ENCODE data around the gene CDX4. TPM values are rescaled to one million over a fixed set of nuclear protein-coding genes. Genes with fewer than 3 reads are reported as not detected.
"Not testable (repeated sequence)": the region's sequence is repeated elsewhere in the genome, so short reads cannot be mapped to it uniquely, and the experiment has no call there.

CDX4 gene, protein sequence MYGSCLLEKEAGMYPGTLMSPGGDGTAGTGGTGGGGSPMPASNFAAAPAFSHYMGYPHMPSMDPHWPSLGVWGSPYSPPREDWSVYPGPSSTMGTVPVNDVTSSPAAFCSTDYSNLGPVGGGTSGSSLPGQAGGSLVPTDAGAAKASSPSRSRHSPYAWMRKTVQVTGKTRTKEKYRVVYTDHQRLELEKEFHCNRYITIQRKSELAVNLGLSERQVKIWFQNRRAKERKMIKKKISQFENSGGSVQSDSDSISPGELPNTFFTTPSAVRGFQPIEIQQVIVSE
- not detected in 2 replicates for total RNA-seq

DNA sequence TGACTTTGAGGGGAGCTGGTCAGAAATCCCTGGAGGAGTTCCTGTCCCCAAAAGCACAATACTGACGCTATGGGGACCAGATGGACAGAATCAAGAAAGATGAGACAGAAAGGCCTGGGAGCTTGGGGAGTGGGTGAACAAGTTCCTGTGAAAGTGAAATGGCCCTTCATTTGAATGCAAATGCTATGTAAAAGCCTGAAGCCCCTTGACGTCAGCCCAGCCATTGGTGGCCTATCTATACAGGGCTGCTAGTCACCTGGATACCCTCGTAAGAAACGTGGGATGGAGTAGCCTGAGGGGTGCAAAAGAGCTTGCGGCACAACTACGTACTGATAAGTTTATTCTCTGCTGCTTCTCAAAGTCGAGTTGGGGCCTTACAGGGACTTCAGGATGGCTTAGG lies at the start of gene CDX4:
TSS of gene CDX4 (plus strand) at position 223 of the 400 bp plus-strand sequence. CDS start 201 bp downstream, outside the sequence.
- intact Hi-C loops (cut with micrococcal nuclease) = no loop called here

GRCh38 chrX:73398185-73398914 lies 48.5 kb upstream of the CDX4 start:
- intact Hi-C loops (cut with micrococcal nuclease) = no loop called here

DNA sequence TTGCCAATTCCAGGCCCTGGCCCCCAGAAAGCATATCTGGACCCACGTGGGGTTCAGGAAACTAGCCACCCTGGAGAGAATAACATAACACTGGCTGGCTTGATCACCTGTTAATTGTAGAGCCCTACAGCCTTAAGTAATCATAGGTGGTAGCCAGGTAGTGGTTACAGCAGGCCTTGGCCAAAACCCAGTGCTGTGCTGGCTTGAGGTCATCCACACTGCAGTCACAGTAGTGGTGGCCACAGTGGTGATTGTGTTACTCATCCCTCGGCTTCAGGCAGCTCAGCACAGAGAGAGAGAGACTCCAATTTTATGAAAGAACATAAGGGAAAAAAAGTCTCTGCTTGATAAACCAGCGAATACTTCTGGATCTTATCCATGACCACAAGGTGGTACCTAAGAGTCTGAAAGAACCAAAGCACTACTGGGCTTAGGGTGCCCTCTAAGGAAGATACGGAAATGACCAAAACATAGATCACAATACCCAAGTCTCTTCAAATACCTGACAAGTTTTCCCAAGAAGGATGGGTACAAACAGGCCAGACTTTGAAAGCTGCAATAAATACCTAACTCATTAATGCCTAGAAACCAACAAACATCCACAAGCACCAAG lies 46.6 kb upstream of the CDX4 start:
- intact Hi-C loops (cut with micrococcal nuclease) = no loop called here

- intact Hi-C loops (cut with micrococcal nuclease) = no loop called here
Observed at GRCh38 chrX:73401591-73402266, 45.1 kb upstream of the CDX4 start.

DNA sequence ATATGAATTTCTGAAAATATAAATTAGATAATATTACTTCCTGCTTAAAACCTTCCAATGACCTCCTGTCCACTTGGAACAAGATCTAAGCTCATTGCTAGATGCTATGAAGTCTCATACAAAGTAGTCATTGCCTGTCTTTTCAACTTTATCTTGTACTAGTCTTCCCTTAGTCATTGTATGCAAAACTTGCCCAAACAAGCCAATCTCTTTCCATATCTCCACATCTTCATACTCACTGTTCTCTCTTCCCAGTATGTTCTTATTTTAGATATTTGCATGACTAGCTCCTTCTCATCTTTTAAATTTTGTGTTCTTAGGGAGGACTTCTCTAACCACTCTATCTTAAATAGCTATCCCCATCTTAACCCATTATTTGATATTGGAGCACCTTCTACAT lies 33.9 kb upstream of the CDX4 start:
- intact Hi-C loops (cut with micrococcal nuclease) = no loop called here

DNA sequence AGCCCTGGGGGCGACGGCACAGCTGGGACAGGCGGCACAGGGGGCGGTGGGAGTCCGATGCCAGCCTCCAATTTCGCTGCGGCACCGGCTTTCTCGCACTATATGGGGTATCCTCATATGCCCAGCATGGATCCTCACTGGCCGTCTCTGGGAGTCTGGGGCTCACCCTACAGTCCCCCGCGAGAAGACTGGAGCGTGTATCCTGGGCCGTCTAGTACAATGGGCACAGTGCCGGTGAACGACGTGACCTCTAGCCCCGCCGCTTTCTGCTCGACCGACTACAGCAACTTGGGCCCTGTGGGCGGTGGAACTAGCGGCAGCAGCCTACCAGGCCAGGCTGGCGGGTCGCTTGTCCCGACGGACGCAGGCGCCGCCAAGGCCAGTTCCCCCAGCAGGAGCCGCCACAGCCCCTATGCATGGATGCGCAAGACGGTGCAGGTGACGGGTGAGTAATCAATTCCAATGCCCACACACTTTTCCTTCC lies 500 bp downstream of the CDX4 start:
- intact Hi-C loops (cut with micrococcal nuclease) = no loop called here

DNA sequence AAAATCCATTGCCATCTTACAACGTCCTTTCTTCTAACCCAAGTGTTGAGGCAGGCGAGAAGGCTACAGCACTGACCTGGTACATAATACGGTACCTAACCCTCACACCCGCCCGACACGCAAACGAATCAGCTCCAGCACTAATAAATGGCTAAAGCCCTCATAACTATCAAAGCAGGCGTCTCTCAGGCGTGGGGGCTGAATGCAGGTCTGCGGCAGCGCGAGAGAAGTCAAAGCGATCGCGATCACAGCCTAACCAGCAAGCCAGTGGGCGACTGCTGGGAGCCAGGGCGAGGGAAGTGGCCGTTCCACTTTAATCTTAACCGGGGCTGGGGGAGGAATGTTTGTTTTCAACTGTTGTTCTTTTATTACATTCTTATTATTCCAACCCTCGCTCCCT lies 1.5 kb downstream of the CDX4 start:
- intact Hi-C loops (cut with micrococcal nuclease) = no loop called here

DNA sequence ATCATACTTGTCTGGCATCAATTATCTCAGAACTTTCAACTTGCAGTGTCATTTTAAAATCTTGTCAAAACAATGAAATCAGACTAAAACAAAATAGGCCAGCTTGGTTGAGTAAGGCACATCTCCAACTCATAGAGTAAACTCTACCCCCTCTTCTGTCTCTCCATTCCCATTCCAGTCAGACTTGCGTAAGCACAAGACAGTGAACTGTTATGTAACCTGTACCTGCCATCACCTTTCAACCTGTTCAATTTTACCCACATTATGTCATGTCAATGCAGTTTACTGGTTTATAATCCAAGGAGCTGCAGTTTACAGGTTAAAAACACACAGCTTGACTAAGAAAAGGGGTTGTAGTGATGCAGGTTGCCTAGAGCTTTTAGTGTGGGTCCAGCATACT lies 8.3 kb downstream of the CDX4 start:
- intact Hi-C loops (cut with micrococcal nuclease) = no loop called here

DNA sequence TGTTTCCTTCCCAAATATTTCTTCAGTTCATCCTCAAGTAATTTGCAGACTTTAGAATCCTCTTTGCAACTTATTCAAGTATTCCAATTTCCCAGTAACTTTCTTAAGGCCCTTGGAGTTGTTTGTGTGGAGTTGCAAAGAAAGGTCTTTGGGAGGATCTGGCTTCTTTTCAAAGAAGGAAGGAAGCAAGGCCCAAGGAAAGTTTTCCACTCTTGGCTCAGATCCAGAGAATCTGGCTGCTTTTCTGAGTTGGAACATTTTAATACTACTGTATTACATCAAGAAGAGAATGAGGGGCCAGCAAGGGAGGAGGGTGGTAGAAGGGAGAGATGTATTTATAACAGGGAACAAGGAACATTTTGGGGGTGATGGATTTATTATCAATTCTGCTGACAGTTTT lies 10.5 kb downstream of the CDX4 start:
- intact Hi-C loops (cut with micrococcal nuclease) = no loop called here

DNA sequence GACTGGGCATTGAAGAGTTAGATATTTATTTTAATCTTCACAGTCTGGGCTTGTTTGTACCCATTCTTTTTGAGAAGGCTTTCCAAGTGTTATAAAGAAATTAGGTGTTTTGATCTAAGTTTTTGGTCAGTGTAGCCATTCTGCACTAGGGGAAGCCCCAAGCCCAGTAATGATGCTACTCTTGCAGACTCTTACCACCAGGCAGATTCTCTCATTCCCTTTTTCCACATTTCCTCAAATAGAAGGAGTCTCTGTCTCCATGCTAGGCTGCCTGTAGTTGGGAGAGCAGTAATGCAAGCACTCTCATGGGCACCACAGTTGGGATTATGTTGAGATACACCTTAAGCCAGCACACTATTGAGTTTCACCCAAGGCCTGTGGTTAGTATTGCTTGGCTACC lies 21.5 kb downstream of the CDX4 start:
- intact Hi-C loops (cut with micrococcal nuclease) = no loop called here

GRCh38 chrX:73478961-73479360 lies 32.1 kb downstream of the CDX4 start:
- intact Hi-C loops (cut with micrococcal nuclease) = no loop called here

DNA sequence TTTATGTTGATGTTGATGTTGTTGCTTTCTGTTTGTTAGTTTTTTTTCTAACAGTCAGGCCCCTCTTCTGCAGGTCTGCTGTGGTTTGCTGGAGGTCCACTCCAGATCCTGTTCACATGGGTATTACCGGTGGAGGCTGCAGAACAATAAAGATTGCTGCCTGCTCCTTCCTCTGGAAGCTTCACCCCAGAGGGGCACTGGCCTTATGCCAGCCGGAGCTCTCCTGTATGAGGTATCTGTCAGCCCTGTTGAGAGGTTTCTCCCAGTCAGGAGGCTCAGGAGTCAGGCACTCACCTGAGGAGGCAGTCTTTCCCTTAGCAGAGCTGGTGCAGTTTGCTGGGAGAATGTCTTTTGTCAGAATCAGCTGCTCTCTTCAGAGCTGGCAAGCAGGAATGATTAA lies 34.7 kb downstream of the CDX4 start:
- intact Hi-C loops (cut with micrococcal nuclease) = no loop called here

DNA sequence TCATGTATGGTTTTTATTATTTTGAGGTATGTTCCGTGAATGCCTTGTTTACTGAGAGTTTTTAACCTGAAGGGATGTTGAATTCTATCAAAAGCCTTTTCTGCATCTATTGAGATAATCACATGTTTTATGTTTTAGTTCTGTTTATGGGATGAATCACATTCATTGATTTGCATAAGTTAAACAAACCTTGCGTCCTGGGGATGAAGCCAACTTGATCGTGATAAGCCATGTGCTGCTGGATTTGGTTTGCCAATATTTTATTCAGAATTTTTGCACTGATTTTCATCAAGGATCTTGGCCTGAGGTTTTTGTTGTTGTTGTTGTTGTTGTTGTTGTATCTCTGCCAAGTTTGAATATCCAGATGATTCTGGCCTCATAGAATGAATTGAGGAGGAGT lies 43.8 kb downstream of the CDX4 start:
- intact Hi-C loops (cut with micrococcal nuclease) = no loop called here

- intact Hi-C loops (cut with micrococcal nuclease) = not testable (repeated sequence)
Observed at GRCh38 chrX:73492178-73492577, 45.3 kb downstream of the CDX4 start.

Other genes with a start within 250 kb of the CDX4 start
- gene NAP1L2, start 232.2 kb upstream of the CDX4 start, total RNA-seq = 2.4 and 2.9 TPM in 2 replicates
- 5.1 and 5.4 TPM in 2 replicates for gene CHIC1, start 116.1 kb downstream of the CDX4 start, total RNA-seq